ENCODE results near the gene VAC14. TPM values are rescaled to one million over a fixed set of nuclear protein-coding genes. Genes with fewer than 3 reads are reported as not detected.
A peak's percentile ranks its signal among the peaks of the same experiment; 100 is the strongest.

Gene VAC14
- total RNA-seq, 4 donors from 2014 or later = 39.5 to 65.5 (median 45.4) TPM

- no peak overlapping the region for H3K4me3 ChIP-seq
- DNase-seq (ENCODE audit: low spot score in 2 of 2) = no peak
- 86% methylated on average over 18 of the region's 18 CpGs for WGBS
- TF ChIP-seq EP300 (IDR thresholded peaks at IDR 0.05) (no peak), POLR2A (IDR thresholded peaks at IDR 0.05) (no peak), POLR2AphosphoS5 (IDR thresholded peaks at IDR 0.05) (no peak), CTCF (IDR thresholded peaks at IDR 0.05) (no peak)
- H3K36me3 ChIP-seq = peaks cover 6% of the 10 kb centered on the region
- H3K9me3 ChIP-seq = no peaks in the 10 kb centered on the region
- H3K4me1 ChIP-seq = peaks cover 25% of the 10 kb centered on the region
- H3K27ac ChIP-seq = no peak overlapping the region
- H3K27me3 ChIP-seq = no peaks in the 10 kb centered on the region
These were observed 80.3 kb downstream of the VAC14 start for GRCh38 chr16:70720425-70721201.

DNA sequence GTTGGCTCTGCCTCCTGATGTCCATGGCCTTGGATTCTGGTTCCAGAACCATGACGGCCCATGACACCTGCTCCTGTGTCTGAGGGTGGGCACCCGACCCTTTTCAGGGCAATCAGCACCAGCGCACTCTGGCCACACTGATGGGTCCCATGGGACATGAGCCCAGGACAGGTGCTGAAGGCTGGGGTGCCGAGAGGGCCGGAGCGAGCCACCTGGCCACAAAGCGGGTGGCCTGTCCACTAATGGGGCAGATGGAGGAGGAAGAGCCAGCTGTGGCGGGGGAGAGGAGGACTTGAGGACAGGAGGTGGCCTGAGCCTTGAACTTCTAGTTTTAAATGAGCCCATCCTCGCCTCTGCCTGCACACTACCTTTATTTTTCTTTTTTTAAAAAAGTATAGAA is 83.9 kb downstream of the VAC14 start:
- DNase-seq (ENCODE audit: low spot score in 2 of 2) = no peak
- WGBS = 95% methylated on average over 8 of the region's 9 CpGs
- H3K27ac ChIP-seq = no peak overlapping the region

DNA sequence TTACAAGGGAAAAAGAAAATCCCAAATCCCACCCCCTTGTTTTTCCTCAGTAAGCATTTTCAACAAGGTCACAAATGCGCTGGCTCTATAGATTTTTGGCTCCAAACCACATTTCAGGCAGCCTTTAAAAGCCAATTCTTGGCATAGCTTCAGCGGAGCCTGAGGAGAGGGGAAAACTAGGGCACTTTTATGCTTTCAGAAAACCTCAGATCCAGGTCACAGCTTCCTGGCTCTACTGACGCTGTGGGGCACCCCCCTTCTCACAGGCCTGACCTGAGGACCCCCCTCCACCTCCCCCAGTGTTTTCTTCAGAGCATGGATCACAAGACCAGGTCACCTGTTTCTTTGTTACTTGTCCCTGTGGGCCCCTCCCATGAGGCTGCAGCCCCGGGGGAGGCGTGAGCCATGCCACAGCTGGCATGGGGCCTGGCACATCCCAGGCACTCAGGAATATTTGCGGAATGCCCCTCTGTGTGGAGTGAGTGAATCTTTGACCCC is 85.0 kb downstream of the VAC14 start:
- peak overlapping the region; percentile 2 for H3K4me3 ChIP-seq
- DNase-seq (ENCODE audit: low spot score in 2 of 2) = no peak
- no peaks in the 10 kb centered on the region for H3K9me3 ChIP-seq
- no peak for TF ChIP-seq EP300 (IDR thresholded peaks at IDR 0.05)
- TF ChIP-seq POLR2AphosphoS5 (IDR thresholded peaks at IDR 0.05) = no peak
- TF ChIP-seq CTCF (IDR thresholded peaks at IDR 0.05) = no peak
- TF ChIP-seq POLR2A (IDR thresholded peaks at IDR 0.05) = no peak
- peaks cover 34% of the 10 kb centered on the region for H3K4me1 ChIP-seq
- H3K36me3 ChIP-seq = no peaks in the 10 kb centered on the region
- peak overlapping the region; percentile 70 for H3K27ac ChIP-seq
- no peaks in the 10 kb centered on the region for H3K27me3 ChIP-seq
- WGBS = 44% methylated on average over 6 of the region's 6 CpGs

More for the DNA sequence above, 83.9 kb downstream of the VAC14 start:
- Histone ChIP-seq H3K4me1 (peaks cover 34% of the 10 kb centered on the region), H3K27me3 (no peaks in the 10 kb centered on the region), H3K4me3 (no peak overlapping the region), H3K36me3 (peaks cover 6% of the 10 kb centered on the region), H3K9me3 (no peaks in the 10 kb centered on the region)
- TF ChIP-seq POLR2A (IDR thresholded peaks at IDR 0.05) (no peak), EP300 (IDR thresholded peaks at IDR 0.05) (no peak)

GRCh38 chr16:70715055-70715858 is 85.7 kb downstream of the VAC14 start:
- TF ChIP-seq EP300 (IDR thresholded peaks at IDR 0.05) = no peak
- TF ChIP-seq POLR2AphosphoS5 (IDR thresholded peaks at IDR 0.05) = no peak
- TF ChIP-seq CTCF (IDR thresholded peaks at IDR 0.05) = no peak
- Histone ChIP-seq H3K4me1 (peaks cover 35% of the 10 kb centered on the region), H3K9me3 (no peaks in the 10 kb centered on the region), H3K36me3 (no peaks in the 10 kb centered on the region), H3K27ac (peak overlapping the region; percentile 79), H3K4me3 (peak overlapping the region; percentile 2), H3K27me3 (no peaks in the 10 kb centered on the region)
- no peak for DNase-seq (ENCODE audit: low spot score in 2 of 2)
- WGBS = 47% methylated on average over 20 of the region's 23 CpGs

DNA sequence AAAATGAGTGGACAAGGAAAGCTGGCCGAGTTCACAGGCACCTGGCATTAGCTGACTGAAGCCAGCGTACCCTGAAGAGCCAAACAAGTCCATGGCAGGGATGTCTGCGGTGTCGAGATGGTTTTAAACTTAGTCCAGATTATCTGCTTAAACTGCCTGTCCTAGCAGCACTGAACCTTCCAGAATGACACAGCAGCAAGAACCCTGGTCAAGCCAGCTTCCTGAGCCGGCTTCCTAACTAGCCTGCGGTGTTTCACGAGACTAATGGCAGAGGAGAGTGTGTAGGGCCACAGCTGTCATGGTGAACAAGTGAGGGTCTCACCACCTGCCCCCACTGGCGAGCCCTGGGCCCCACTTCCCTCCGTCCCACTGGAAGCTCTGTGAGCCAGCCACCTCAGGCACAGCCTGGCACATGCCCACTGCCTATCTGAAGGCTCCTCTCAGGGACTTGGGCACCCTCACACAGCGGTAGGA is 86.3 kb downstream of the VAC14 start:
- Histone ChIP-seq H3K27me3 (no peaks in the 10 kb centered on the region), H3K4me3 (no peak overlapping the region), H3K4me1 (peaks cover 41% of the 10 kb centered on the region), H3K9me3 (no peaks in the 10 kb centered on the region), H3K27ac (peak overlapping the region; percentile 79), H3K36me3 (no peaks in the 10 kb centered on the region)
- TF ChIP-seq POLR2AphosphoS5 (IDR thresholded peaks at IDR 0.05) (no peak), POLR2A (IDR thresholded peaks at IDR 0.05) (no peak), CTCF (IDR thresholded peaks at IDR 0.05) (no peak), EP300 (IDR thresholded peaks at IDR 0.05) (no peak)
- no peak for DNase-seq (ENCODE audit: low spot score in 2 of 2)
- WGBS = 62% methylated on average over 5 of the region's 10 CpGs

Data from suprapubic skin (tissue), 4 donors.